ACC112 (cell line): Measurements from ENCODE around the gene PACRG.

Source experiments
- H2AFZ ChIP-seq: fragments of 200-600 bp; sonication (generic); one replicate; pipeline ENCODE4 v1.6.0; 2017; ENCODE audit warnings: antibody characterized with exemption, low read length; ENCODE audit not compliant: unreplicated experiment
- H3K27ac ChIP-seq: fragments of 200-600 bp; sonication (generic); 2 replicates; pipeline ENCODE4 v1.5.1; 2014; ENCODE audit warnings: low read depth, mild to moderate bottlenecking, antibody characterized with exemption, low read length, moderate library complexity
- H3K27me3 ChIP-seq: fragments of 200-600 bp; sonication (generic); 2 replicates; pipeline ENCODE4 v1.6.1; 2014; ENCODE audit warnings: mild to moderate bottlenecking, antibody characterized with exemption, low read length, moderate library complexity, mixed read lengths; ENCODE audit not compliant: insufficient read depth
- H3K36me3 ChIP-seq: fragments of 200-600 bp; sonication (generic); 2 replicates; pipeline ENCODE4 v1.6.1; 2016; ENCODE audit warnings: mild to moderate bottlenecking, antibody characterized with exemption, low read length, moderate library complexity, mixed read lengths; ENCODE audit not compliant: insufficient read depth
- H3K4me1 ChIP-seq: fragments of 200-600 bp; sonication (generic); one replicate; pipeline ENCODE4 v1.6.1; 2016; ENCODE audit warnings: low read length, mixed read lengths; ENCODE audit not compliant: insufficient read depth, unreplicated experiment, control insufficient read depth
- H3K4me3 ChIP-seq: fragments of 200-600 bp; sonication (generic); 2 replicates; pipeline ENCODE4 v1.5.1; 2014; ENCODE audit warnings: mild to moderate bottlenecking, low read depth, low read length
- H3K79me2 ChIP-seq: fragments of 200-600 bp; sonication (generic); one replicate; pipeline ENCODE4 v1.6.0; 2016; ENCODE audit warnings: low read length; ENCODE audit not compliant: control insufficient read depth, unreplicated experiment, insufficient read depth

Gene PACRG

DNA sequence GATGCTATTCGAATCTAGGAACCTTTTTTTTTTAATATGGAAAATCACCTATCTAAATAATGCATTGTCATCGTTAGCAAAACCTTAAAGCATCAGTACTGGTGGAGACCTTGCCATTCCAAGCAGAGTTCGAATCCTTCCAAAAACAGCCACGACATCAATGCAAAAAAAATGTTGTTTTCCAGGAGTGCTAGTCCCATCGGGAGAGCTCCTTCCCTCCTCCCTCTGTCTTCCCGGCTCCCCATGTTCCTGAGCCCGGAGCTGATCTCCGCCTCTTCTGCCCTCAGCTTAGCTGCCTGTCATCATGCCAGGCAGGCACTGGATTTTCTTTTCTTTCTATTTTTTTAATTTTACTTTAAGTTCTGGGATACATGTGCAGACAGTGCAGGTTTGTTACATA, 533.1 kb downstream of the PACRG start:
- H3K79me2 ChIP-seq: no peaks in the 10 kb centered on the region
- H3K36me3 ChIP-seq: no peaks in the 10 kb centered on the region
- no peaks in the 10 kb centered on the region for H3K4me1 ChIP-seq
- H3K27ac ChIP-seq: no peak overlapping the region
- H3K27me3 ChIP-seq: peaks cover 5% of the 10 kb centered on the region; the same call in 1 of the 2 replicates
- H3K4me3 ChIP-seq: peak overlapping the region; percentile 59
- H2AFZ ChIP-seq: peak overlapping the region; percentile 76

DNA sequence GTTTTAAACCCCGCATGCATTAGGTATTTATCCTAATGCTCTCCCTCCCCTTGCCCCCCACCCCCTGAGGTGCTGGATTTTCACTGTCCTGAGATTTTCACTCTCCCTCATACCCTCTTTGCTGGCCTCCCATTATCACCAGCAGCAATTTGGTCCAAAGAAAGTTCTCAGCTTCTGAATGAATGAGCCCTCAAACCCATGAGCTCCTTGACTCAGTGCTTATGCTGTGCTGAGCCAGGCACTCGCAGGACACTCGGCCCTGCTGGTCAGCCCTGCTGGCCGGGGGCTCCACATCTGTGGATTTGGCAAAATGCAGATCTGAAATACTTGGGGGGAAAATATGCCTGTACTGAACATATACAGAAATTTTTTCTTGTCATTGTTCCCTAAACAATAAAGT, 533.6 kb downstream of the PACRG start:
- Histone ChIP-seq H3K4me3 (no peak overlapping the region), H3K36me3 (no peaks in the 10 kb centered on the region), H2AFZ (no peak overlapping the region), H3K79me2 (no peaks in the 10 kb centered on the region), H3K27ac (no peak overlapping the region), H3K4me1 (no peaks in the 10 kb centered on the region), H3K27me3 (peaks cover 5% of the 10 kb centered on the region; the same call in 1 of the 2 replicates)

- no peaks in the 10 kb centered on the region for H3K79me2 ChIP-seq
- H3K27me3 ChIP-seq: peaks cover 5% of the 10 kb centered on the region; the same call in 1 of the 2 replicates
- no peaks in the 10 kb centered on the region for H3K36me3 ChIP-seq
- no peak overlapping the region for H3K4me3 ChIP-seq
- no peaks in the 10 kb centered on the region for H3K4me1 ChIP-seq
- no peak overlapping the region for H2AFZ ChIP-seq
- no peak overlapping the region for H3K27ac ChIP-seq
Measured at GRCh38 chr6:163262080-163262479, 534.3 kb downstream of the PACRG start.

- Histone ChIP-seq H3K36me3 (no peaks in the 10 kb centered on the region), H3K4me3 (no peak overlapping the region), H3K27me3 (peaks cover 5% of the 10 kb centered on the region; the same call in 1 of the 2 replicates), H3K27ac (no peak overlapping the region), H3K4me1 (no peaks in the 10 kb centered on the region), H2AFZ (no peak overlapping the region), H3K79me2 (no peaks in the 10 kb centered on the region)
Measured at GRCh38 chr6:163263196-163263595, 535.4 kb downstream of the PACRG start.

DNA sequence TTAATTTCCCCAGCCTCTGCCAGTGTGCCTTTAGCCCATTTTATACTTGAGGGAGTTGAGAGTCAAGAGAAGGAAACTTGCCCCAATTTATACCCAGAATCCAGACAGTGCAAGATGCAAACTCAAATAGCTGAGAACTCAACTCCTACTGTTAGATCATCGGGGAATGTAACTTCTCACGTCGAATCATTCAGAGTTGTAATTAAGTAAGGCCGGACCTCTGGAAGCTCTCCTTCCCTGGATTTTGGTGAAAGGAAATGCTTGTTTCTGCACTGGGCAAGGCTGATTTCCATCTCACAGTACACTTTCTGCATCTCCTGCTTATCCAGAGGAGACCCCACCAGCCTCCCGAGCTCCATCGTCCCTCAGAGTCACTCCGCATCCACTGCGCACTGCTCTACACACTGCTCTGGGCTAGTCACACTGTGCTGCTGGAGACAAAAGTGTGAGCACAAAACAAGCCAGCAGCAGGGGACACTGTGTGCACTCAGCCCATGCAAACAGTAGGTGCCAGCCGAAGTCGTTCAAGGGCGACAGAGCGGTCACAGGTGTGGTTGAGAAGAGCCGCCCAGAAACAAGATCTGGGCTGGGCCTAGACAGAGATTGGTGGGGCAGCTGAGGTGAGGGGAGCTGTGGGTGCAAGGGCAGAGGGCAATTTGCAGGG, 536.4 kb downstream of the PACRG start:
- Histone ChIP-seq H3K79me2 (no peaks in the 10 kb centered on the region), H3K27ac (no peak overlapping the region), H2AFZ (no peak overlapping the region), H3K4me1 (no peaks in the 10 kb centered on the region), H3K36me3 (no peaks in the 10 kb centered on the region), H3K4me3 (no peak overlapping the region), H3K27me3 (peaks cover 5% of the 10 kb centered on the region; the same call in 1 of the 2 replicates)

DNA sequence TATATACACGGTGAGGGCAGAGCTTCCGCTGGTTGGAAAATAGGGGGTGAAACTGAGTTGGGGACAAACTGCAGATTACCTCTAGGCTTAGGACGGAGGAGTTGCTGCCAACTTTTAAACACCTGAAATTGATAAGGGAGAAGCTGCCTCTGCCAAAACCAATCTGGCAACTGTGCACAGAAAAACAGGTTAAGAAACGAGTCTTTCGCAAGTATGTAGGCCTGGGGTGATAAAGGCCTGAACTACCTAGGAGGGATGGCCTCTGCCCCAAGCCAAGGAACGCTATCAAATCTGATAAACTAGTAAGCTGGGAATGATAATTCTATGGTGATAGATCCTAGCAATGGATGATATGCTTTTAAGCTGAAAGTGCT, 536.9 kb downstream of the PACRG start:
- no peak overlapping the region for H3K4me3 ChIP-seq
- no peak overlapping the region for H3K27ac ChIP-seq
- no peaks in the 10 kb centered on the region for H3K36me3 ChIP-seq
- no peak overlapping the region for H2AFZ ChIP-seq
- no peaks in the 10 kb centered on the region for H3K4me1 ChIP-seq
- H3K27me3 ChIP-seq: peaks cover 1% of the 10 kb centered on the region; the same call in 1 of the 2 replicates
- H3K79me2 ChIP-seq: no peaks in the 10 kb centered on the region

DNA sequence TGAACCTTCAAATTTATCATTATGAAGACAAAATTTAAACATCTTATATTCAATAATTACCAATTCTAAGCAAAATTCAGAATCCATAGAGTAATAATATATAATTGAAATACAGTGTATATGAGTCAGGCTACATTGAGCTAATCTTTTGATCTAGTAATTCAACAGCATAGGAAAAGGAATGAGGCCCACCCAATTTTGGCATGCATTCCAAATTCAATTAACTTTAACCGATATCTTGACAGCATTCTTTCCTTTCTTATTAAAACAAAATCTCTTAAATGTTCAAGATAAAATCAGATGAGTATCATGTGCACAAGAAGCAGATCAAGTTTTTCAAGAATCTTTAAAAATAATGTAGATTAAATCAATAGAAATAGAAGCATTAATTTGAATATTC, 553.9 kb downstream of the PACRG start:
- no peaks in the 10 kb centered on the region for H3K36me3 ChIP-seq
- H3K4me3 ChIP-seq: no peak overlapping the region
- H3K27me3 ChIP-seq: no peaks in the 10 kb centered on the region
- no peak overlapping the region for H3K27ac ChIP-seq
- no peaks in the 10 kb centered on the region for H3K79me2 ChIP-seq
- no peaks in the 10 kb centered on the region for H3K4me1 ChIP-seq
- H2AFZ ChIP-seq: no peak overlapping the region

- no peaks in the 10 kb centered on the region for H3K36me3 ChIP-seq
- no peak overlapping the region for H3K4me3 ChIP-seq
- H2AFZ ChIP-seq: no peak overlapping the region
- H3K4me1 ChIP-seq: no peaks in the 10 kb centered on the region
- H3K27ac ChIP-seq: no peak overlapping the region
- H3K79me2 ChIP-seq: no peaks in the 10 kb centered on the region
- H3K27me3 ChIP-seq: no peaks in the 10 kb centered on the region
Measured at GRCh38 chr6:163282672-163283071, 554.9 kb downstream of the PACRG start.

DNA sequence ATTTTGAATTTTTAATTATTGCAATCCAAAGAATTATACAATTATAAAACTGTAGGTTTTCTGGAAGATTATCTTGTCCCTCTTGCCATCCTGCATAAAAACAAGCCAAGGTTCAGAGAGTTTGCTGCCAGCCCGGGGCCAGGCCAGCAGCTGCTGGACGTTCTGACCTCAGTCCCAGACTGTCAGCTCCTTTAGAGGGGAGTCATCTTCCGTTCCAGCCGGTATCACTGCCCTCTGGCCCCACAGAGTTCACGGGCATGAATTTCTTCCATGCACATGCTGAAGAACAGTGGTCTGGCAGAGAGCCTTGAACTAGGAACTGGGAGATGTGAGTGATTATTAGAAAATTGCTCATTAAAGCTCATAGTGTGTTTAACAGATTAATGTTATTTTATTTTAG, 556.4 kb downstream of the PACRG start:
- Histone ChIP-seq H3K79me2 (no peaks in the 10 kb centered on the region), H3K27me3 (no peaks in the 10 kb centered on the region), H3K36me3 (no peaks in the 10 kb centered on the region), H3K27ac (no peak overlapping the region), H3K4me1 (no peaks in the 10 kb centered on the region), H3K4me3 (no peak overlapping the region), H2AFZ (no peak overlapping the region)

- Histone ChIP-seq H2AFZ (no peak overlapping the region), H3K4me1 (no peaks in the 10 kb centered on the region), H3K27me3 (no peaks in the 10 kb centered on the region), H3K79me2 (no peaks in the 10 kb centered on the region), H3K27ac (no peak overlapping the region), H3K36me3 (no peaks in the 10 kb centered on the region), H3K4me3 (no peak overlapping the region)
Measured at GRCh38 chr6:163285691-163286090, 557.9 kb downstream of the PACRG start.

GRCh38 chr6:163287626-163288025, 559.9 kb downstream of the PACRG start:
- H3K27ac ChIP-seq: no peak overlapping the region
- H3K36me3 ChIP-seq: no peaks in the 10 kb centered on the region
- no peak overlapping the region for H2AFZ ChIP-seq
- no peaks in the 10 kb centered on the region for H3K79me2 ChIP-seq
- H3K27me3 ChIP-seq: no peaks in the 10 kb centered on the region
- no peak overlapping the region for H3K4me3 ChIP-seq
- H3K4me1 ChIP-seq: no peaks in the 10 kb centered on the region
